Effector memory CD4-positive, alpha-beta T cell (primary cell): Measurements from ENCODE around the gene TBRG1.
A peak's percentile ranks its signal among the peaks of the same experiment; 100 is the strongest.

Experiments
- DNase-seq, 3 donors: peaks; one replicate each; pipeline ENCODE4 v3.0.0-alpha.2; 2020
- H3K27ac ChIP-seq: 2 replicates; pipeline ENCODE4 v1.7.0; 2013; ENCODE audit warnings: mild to moderate bottlenecking, low read length, moderate library complexity; ENCODE audit not compliant: insufficient read depth, poor library complexity, severe bottlenecking
- H3K27me3 ChIP-seq: replicated peaks from 2 replicates; pipeline ENCODE4 v1.7.0; 2013; ENCODE audit warnings: mild to moderate bottlenecking, low read length; ENCODE audit not compliant: insufficient read depth, control insufficient read depth, poor library complexity, severe bottlenecking
- H3K36me3 ChIP-seq: 2 replicates; pipeline ENCODE4 v1.7.0; 2013; ENCODE audit warnings: mild to moderate bottlenecking, low read length, moderate library complexity; ENCODE audit not compliant: control insufficient read depth, insufficient read depth
- H3K4me1 ChIP-seq: 2 replicates; pipeline ENCODE4 v1.7.0; 2013; ENCODE audit warnings: low read length, mild to moderate bottlenecking; ENCODE audit not compliant: control insufficient read depth, insufficient read depth, poor library complexity, severe bottlenecking
- H3K4me3 ChIP-seq: 2 replicates; pipeline ENCODE4 v1.7.0; 2013; ENCODE audit warnings: low read length, low read depth, mild to moderate bottlenecking; ENCODE audit not compliant: insufficient read depth, poor library complexity, severe bottlenecking
- H3K9me3 ChIP-seq: 2 replicates; pipeline ENCODE4 v1.7.0; 2013; ENCODE audit warnings: mild to moderate bottlenecking, low read length, moderate library complexity; ENCODE audit not compliant: control insufficient read depth

Gene TBRG1

GRCh38 chr11:124639186-124639585, 16.5 kb downstream of the TBRG1 start:
- DNase-seq, result no peak
- Histone ChIP-seq H3K36me3 (peaks cover 21% of the 10 kb centered on the region), H3K4me3 (no peak overlapping the region), H3K9me3 (no peaks in the 10 kb centered on the region), H3K27me3 (no peaks in the 10 kb centered on the region), H3K27ac (no peak overlapping the region), H3K4me1 (no peaks in the 10 kb centered on the region)

GRCh38 chr11:124640666-124641065, 18.0 kb downstream of the TBRG1 start:
- no peak for DNase-seq
- Histone ChIP-seq H3K27me3 (no peaks in the 10 kb centered on the region), H3K27ac (no peak overlapping the region), H3K36me3 (peaks cover 21% of the 10 kb centered on the region), H3K9me3 (no peaks in the 10 kb centered on the region), H3K4me3 (no peak overlapping the region), H3K4me1 (peaks cover 4% of the 10 kb centered on the region)

- Histone ChIP-seq H3K27me3 (no peaks in the 10 kb centered on the region), H3K4me3 (no peak overlapping the region), H3K9me3 (no peaks in the 10 kb centered on the region), H3K4me1 (peaks cover 4% of the 10 kb centered on the region), H3K27ac (no peak overlapping the region), H3K36me3 (peaks cover 11% of the 10 kb centered on the region)
- no peak for DNase-seq
Measured at GRCh38 chr11:124642628-124643027, 20.0 kb downstream of the TBRG1 start.

- no peak overlapping the region for H3K4me3 ChIP-seq
Measured at GRCh38 chr11:124643042-124643604, 20.5 kb downstream of the TBRG1 start.

GRCh38 chr11:124643605-124644425, 21.2 kb downstream of the TBRG1 start:
- DNase-seq, result no peak

More at GRCh38 chr11:124643042-124643604, 20.5 kb downstream of the TBRG1 start:
- DNase-seq, result no peak
- no peaks in the 10 kb centered on the region for H3K27me3 ChIP-seq
- H3K36me3 ChIP-seq, result peaks cover 6% of the 10 kb centered on the region
- no peak overlapping the region for H3K27ac ChIP-seq
- no peaks in the 10 kb centered on the region for H3K9me3 ChIP-seq
- peaks cover 4% of the 10 kb centered on the region for H3K4me1 ChIP-seq

GRCh38 chr11:124644426-124645280, 22.0 kb downstream of the TBRG1 start:
- no peaks in the 10 kb centered on the region for H3K36me3 ChIP-seq
- DNase-seq, result peak in 1 of 3 donors; percentile 1
- peaks cover 4% of the 10 kb centered on the region for H3K4me1 ChIP-seq
- no peaks in the 10 kb centered on the region for H3K9me3 ChIP-seq
- H3K27ac ChIP-seq, result no peak overlapping the region
- H3K4me3 ChIP-seq, result no peak overlapping the region
- no peaks in the 10 kb centered on the region for H3K27me3 ChIP-seq

More at GRCh38 chr11:124643605-124644425, 21.2 kb downstream of the TBRG1 start:
- no peaks in the 10 kb centered on the region for H3K27me3 ChIP-seq
- H3K9me3 ChIP-seq, result no peaks in the 10 kb centered on the region
- H3K36me3 ChIP-seq, result no peaks in the 10 kb centered on the region
- H3K4me3 ChIP-seq, result no peak overlapping the region
- H3K27ac ChIP-seq, result no peak overlapping the region
- H3K4me1 ChIP-seq, result peaks cover 4% of the 10 kb centered on the region

GRCh38 chr11:124646148-124646547, 23.5 kb downstream of the TBRG1 start:
- no peaks in the 10 kb centered on the region for H3K9me3 ChIP-seq
- H3K36me3 ChIP-seq, result no peaks in the 10 kb centered on the region
- no peak overlapping the region for H3K27ac ChIP-seq
- H3K4me3 ChIP-seq, result no peak overlapping the region
- H3K27me3 ChIP-seq, result no peaks in the 10 kb centered on the region
- peaks cover 4% of the 10 kb centered on the region for H3K4me1 ChIP-seq
- DNase-seq, result no peak

- no peak overlapping the region for H3K27ac ChIP-seq
- no peak for DNase-seq
- H3K27me3 ChIP-seq, result no peaks in the 10 kb centered on the region
- H3K9me3 ChIP-seq, result no peaks in the 10 kb centered on the region
- no peak overlapping the region for H3K4me3 ChIP-seq
- H3K36me3 ChIP-seq, result no peaks in the 10 kb centered on the region
- H3K4me1 ChIP-seq, result peaks cover 4% of the 10 kb centered on the region
Measured at GRCh38 chr11:124648610-124649009, 25.9 kb downstream of the TBRG1 start.

- no peaks in the 10 kb centered on the region for H3K36me3 ChIP-seq
- H3K4me1 ChIP-seq, result no peaks in the 10 kb centered on the region
- H3K4me3 ChIP-seq, result no peak overlapping the region
- DNase-seq, result no peak
- no peak overlapping the region for H3K27ac ChIP-seq
- no peaks in the 10 kb centered on the region for H3K27me3 ChIP-seq
- H3K9me3 ChIP-seq, result no peaks in the 10 kb centered on the region
Measured at GRCh38 chr11:124656774-124657630, 34.3 kb downstream of the TBRG1 start.
